DOHH2 (cell line): ENCODE data around the gene PRSS38.
"Not testable (repeated sequence)": the region's sequence is repeated elsewhere in the genome, so short reads cannot be mapped to it uniquely, and the experiment has no call there.

ENCODE experiments used
- EZH2phosphoT487 ChIP-seq: fragments of 200-600 bp; sonication (generic); IDR thresholded peaks from 2 replicates; pipeline ENCODE4 v1.6.1; 2017; ENCODE audit warnings: borderline replicate concordance, mild to moderate bottlenecking, antibody characterized with exemption, low read length, moderate library complexity, mixed read lengths
- TF ChIP-seq, protein P1 (sequence below): fragments of 200-600 bp; sonication (generic); IDR thresholded peaks from one replicate; pipeline ENCODE4 v1.5.1; 2014; ENCODE audit warnings: antibody characterized with exemption, mild to moderate bottlenecking, low read depth, low read length; ENCODE audit not compliant: poor library complexity, severe bottlenecking

DNA sequence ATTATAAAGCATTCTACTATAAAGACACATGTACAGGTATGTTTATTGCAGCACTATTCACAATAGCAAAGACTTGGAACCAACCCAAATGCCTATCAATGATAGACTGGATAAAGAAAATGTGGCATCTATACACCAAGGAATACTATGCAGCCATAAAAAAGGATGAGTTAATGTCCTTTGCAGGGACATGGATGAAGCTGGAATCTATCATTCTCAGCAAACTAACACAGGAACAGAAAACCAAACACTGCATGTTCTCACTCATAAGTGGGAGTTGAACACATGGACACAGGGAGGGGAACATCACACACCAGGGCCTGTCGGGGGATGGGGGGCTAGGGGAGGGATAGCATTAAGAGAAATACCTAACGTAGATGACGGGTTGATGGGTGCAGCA is 62.3 kb downstream of the PRSS38 start:
- TF ChIP-seq, protein P1, sequence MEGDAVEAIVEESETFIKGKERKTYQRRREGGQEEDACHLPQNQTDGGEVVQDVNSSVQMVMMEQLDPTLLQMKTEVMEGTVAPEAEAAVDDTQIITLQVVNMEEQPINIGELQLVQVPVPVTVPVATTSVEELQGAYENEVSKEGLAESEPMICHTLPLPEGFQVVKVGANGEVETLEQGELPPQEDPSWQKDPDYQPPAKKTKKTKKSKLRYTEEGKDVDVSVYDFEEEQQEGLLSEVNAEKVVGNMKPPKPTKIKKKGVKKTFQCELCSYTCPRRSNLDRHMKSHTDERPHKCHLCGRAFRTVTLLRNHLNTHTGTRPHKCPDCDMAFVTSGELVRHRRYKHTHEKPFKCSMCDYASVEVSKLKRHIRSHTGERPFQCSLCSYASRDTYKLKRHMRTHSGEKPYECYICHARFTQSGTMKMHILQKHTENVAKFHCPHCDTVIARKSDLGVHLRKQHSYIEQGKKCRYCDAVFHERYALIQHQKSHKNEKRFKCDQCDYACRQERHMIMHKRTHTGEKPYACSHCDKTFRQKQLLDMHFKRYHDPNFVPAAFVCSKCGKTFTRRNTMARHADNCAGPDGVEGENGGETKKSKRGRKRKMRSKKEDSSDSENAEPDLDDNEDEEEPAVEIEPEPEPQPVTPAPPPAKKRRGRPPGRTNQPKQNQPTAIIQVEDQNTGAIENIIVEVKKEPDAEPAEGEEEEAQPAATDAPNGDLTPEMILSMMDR = not testable (repeated sequence)
- TF ChIP-seq EZH2phosphoT487 = not testable (repeated sequence)
